Glomerular endothelial cell (primary cell): ENCODE results near the gene METTL16. TPM values are rescaled to one million over a fixed set of nuclear protein-coding genes. Genes with fewer than 3 reads are reported as not detected.

Source experiments
- DNase-seq: peaks from one replicate; pipeline ENCODE4 v3.0.0-alpha.2; 2011; ENCODE audit warnings: low read depth, low spot score; ENCODE audit errors: extremely low read depth
- total RNA-seq: library from RNA; depleted of rRNA; stranded (reverse); fragments of >200 nt; gene quantifications from 2 replicates; pipeline ENCODE4 v1.2.3, GENCODE V29; 2015

The METTL16 gene
- total RNA-seq, 1 donor from 2014 or later, result 20.9 TPM

DNA sequence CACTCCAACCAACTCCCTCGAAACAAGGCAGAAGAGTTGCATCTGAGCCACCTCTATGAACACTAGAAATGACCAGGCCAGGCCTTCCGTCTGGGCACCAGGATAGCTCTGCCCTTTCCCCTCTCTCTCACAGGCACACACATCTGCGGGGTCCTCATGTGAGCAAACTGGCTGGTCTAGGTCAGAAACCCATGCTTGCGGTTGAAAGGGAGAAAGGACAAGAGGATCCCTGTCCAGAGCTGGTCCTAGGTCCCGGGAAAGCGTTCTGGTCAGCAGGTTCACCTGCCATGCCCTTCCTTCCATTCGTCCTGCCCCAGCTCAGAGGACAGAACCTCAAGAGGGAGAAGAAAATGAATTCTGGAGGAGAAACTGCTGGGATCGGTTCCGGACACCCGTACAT, 113.5 kb downstream of the METTL16 start:
- no peak for DNase-seq

DNA sequence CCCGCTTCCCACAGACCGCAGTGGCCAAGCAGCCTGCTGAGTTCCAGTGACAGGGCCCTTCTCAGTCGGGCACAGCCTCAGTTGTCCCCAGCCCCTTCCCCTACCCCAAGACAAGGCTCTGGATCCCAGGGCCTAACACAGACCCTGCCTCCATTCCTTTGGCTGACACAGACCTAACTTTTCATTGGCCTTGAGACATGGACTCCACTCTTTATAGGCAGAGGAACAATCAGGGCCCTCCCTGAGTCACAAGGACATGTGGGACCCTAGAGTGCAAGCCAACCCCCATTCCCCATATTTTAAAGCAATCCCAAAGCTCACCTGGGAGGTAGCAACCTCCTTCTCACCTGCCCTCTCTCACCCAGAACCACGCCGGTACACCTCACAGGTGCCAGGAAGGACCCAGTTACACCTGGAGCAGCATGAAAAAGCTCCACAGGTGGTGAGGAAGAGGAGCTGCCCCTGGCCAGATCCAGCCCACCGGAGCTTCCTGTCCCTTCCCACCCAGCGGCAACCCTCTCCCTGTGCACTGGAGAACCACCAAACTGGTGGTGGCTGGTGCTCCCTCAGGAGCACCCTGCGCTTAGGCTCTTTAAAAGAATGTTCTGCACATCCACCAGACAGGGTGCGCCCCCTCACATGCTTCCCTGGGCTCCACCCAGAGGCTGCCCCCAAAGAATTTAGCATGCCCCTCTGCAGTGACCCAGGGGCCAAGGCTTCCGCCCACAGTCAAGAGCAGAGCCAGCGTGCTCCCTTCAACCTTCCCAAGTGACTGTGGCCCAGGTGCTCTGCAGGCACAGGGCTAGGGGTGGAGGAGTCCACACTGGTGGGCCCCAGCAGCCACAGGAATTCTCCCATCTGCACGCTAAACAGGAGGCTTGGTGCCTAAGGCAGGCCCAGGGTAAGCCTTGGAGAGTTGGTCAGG, 114.2 kb downstream of the METTL16 start:
- DNase-seq, result no peak

DNA sequence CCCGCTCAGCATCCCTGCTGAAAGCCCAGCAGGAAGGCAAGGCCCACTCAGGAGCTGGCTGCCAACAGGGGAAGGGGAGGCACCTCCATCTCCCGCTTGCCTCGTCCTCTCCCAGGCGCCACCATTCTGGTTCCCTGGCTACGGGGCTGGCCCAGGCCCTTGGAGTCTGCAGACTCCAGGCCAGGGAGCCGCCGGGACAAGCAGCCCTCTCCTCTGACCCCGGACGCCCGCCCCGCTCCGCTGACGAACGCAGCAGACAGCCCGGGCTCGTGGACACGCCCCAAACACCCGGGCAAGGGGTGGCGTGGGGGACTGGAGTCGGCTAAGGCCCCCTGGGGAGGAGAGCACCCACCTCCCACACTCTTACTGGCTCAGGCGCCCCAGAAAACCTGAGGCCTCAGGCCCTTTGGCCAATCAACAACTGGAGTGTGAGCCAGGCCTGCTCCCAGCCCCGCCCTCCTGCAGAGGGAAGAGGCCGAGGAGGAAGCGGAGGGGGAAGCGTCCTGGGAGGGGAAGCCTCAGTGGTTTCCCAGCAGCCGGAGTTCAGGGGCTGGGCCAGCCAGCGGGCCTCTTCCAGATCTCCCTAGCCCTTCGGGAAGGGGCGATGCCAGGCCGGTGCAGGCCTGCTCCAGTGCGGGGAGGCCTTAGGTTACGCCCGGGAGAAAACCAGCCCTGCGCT, 115.0 kb downstream of the METTL16 start:
- no peak for DNase-seq

DNA sequence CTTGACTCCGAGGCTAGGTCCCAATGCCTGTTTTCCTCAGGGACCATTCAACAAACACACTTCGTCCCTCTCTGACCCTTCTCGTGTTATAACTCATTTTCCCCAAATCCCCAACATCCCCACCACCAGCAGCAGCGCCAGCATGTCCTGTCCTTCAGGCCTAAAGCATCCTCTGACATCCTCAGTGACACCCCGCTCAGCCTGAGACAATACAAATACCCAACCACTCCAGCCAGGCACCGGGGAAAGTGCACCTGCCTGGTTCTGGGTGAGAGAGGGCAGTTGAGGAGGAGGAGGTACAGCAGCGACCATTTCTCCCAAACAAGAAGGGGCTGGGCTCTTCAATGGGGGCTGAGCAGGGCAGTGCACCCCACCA, 115.5 kb downstream of the METTL16 start:
- no peak for DNase-seq

GRCh38 chr17:2395258-2396181, 116.2 kb downstream of the METTL16 start:
- DNase-seq, result no peak

- no peak for DNase-seq
Observed at GRCh38 chr17:2394775-2395201, 116.9 kb downstream of the METTL16 start.

DNA sequence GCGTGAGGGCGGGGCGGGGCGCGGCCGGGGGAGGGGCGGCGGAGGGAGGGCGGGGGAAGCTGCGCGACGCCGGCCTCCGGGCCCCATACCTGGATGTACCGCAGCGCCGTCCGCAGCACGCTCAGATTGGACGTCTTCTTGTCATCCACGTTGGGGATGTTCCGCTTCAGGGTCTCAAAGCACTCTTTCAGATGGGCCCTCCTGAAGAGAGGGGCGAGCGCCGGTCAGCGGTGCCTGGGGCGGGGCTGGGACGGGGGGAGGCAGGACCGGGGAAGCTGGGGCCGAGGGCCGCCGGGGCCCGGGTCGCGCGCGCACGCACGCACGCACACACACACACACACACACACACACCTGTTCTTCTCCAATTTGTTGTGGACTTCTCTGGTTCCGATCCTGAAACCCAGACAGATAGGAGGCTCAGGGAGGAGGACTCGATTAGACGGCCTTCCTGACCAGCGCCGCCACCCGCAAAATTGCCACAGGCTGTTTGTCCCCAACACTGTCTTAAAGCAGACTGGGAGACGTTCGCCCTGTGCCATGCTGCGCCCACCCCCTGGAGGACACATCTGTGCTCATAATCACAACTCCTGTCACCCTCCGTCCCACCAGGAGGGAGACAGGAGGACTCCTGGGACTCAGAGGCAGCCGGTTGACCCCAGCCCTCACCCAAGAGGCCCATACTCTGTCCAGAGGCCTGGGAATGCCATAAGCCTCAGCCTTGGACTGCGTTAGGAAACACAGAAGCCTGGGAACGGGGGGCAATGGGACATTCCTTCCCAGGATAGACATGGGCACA, 117.5 kb downstream of the METTL16 start:
- no peak for DNase-seq

GRCh38 chr17:2393174-2393953, 118.3 kb downstream of the METTL16 start:
- DNase-seq, result no peak

DNA sequence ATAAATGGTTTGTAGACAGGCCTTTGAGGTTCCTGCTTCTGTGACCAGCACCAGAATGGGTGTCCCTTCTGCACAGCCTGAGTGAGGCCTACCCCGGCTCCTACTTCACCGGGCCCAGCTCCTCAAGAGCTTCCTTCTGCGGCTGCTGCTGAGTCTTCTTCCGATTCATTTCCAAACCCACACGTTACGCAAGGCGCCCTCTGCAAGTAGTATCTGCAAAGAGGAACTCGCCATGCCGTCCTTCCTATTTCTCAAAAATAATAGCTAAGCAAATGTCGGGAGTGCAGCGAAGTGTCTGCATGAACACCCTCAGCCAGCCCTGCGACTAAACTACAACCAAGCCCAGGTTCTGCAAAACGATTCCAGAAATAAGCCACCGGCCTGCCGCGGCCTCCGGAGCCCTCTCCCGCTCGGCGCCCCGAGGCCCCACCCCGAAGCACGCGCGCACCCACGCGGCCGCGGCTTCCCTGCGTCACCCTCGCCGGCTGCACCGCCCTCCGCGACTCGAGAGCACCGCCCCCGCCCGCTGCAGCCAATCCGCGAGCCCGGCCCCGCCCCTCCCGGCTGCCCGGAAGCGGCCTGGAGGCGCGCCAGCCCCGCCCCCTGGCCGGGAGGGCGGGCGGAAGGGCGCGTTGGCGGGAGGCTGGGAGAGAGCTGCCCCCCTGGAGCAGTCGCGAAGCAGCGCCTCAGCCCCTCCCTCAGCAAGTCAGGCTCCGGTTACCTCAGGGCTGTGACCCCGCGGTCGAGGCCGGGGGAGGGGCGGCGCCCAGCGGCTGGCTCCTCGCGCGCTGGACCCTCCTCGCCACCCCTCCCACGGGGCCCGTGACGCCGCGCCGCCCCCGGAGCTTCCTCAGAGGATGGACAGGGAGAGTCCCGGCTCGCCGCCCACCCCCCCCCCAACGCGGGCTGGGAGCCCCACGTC, 119.2 kb downstream of the METTL16 start:
- no peak for DNase-seq

DNA sequence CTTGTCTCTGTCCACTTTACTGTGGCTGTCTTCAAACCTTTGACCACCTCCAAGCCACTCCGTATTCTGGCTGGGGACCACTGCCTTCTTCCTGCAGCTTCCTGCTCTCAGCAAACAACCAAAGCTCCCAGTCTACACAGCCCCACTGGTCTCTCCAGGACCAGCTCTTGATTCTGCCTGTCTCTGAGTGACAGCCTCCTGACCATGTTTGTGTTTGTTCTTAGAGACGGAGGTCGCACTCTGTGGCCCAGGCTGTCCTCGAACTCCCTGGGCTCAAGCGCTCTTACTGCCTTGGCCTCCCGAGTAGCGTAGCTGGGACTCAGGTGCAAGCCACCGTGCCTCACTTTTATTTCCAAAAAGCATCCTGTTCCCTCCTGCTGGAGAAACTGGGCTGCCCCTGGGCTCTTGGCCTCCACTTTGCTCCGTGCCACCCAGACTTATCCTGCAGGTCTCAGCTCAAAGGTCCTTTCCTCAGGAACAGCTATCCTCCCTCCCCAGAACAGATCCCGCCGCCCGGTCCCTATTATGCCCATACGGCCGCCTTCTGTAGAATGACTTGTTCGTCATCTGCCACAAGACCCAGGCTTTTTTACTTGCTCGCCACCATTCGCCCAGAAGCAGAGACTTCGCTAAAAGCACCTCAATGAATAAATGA, 120.0 kb downstream of the METTL16 start:
- DNase-seq, result no peak

DNA sequence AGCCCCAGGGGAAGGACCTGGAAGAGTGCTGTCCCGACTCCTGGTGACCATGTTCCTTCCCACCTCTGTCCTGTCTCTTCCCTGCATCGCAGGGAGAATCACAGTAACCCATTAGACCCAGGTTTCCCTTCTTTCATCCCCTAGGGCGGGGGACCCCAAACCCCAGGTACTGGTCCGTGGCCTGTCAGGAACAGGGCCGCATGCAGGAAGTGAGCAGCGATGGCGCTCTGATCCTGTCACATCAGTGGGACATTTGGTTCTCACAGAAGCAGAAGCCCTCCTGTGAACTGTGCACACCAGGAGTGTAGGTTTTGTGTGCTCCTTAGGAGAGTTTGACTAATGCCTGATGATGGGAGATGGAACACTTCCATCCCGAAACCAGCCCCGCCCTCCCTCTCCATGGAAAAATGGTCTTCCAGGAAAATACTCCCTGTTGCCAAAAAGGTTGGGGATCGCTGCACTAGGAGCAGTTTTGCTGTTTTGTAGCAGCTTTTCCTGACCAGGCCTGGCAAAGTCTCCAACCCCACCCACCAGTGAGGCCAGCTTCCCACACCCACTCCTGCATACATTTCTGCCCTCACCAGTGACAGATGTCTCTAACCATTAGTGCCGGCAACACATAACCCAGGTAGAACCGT, 121.4 kb downstream of the METTL16 start:
- no peak for DNase-seq

DNA sequence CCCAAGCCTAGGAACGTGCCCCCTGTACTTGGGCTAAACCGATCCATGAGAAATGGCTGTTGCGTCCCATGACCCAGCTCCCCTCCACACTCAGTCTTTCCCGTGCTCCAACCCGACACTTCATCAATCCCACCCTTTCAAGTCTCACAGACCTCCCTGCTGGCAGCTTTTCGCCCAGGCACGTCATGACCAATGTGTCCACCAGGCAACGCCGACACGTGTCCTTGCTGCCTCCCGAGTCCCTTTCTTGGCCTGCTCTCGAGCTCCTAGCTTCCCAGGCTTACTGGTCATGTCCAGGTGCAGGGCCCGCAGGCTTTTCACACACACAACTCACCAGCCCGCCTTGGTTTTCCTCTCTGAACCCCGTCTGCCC, 123.0 kb downstream of the METTL16 start:
- DNase-seq, result no peak

DNA sequence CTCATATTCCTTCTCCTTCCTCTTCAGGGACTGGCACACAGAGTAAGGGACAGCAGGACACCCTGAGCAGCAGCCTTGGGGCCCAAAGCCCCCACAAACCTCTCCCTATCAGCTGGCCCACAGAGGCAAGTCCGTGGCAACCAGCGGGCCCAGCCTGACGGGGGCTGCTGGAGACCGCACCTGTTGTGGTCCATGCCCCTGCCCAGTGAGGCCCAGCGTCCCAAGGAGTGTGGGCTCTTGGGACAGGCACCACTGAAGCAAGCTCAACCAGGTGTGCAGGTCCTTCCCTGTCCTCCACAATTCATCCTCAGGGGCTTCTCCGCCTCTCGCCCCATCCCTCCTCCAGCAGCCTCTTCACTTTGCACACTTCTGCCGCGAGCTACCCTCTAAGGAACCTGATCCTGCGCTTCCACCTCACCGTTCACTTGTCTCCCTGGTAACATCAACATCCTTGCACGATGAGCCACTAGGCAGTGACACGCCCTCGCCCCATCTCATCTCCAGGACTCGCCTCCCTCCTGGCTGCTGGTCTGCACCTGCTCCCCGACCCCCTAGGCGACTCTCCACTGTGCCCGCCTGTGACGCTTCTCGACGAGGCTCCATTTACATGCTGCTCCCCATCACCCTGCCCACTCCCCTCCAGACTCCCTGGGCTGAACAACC, 123.5 kb downstream of the METTL16 start:
- no peak for DNase-seq

DNA sequence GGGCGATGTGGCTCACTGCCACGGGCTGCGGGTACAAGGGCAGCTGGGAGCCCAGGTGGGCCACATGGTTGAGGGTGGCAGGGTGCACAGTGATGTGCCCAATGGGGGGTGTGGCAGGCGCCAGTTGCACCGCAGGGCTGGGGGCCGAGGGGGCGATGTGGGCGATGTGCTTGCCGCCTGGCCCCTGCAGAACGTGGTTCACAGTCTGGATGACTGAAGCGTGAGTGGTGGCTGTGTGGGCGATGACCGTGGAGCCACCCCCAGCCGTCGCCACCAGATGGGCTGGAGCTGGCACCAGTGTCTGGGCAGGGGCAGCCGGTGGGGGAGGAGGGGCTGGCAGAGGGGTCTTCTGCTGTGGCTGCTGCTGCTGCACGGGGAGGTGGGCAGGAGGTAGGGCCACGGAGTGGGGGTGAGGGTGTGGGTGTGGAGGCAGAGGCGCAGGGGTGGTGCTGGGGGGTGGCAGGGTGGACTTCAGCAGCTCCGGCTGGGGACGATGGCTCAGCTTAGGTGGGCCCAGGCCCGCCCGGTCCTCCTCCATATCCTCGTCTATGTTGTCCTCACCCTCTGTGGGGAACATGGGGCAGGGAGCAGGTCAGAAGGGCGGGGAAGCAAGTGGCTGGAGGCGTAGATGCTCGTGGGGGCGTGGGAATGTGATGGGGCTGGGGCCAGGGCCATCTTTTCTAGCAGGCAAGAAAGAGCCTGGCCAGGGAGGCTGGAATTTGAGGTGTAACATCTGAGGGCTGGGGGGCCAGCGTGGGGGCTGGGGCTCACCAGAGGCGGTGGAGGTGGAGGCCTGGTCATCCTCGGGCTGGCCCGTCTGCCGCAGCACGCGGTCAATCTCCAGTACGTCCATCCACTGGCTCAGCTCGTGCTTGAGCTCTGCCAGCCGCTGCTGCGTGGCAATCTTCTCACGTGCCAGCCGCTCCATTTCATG, 124.3 kb downstream of the METTL16 start:
- DNase-seq, result no peak

DNA sequence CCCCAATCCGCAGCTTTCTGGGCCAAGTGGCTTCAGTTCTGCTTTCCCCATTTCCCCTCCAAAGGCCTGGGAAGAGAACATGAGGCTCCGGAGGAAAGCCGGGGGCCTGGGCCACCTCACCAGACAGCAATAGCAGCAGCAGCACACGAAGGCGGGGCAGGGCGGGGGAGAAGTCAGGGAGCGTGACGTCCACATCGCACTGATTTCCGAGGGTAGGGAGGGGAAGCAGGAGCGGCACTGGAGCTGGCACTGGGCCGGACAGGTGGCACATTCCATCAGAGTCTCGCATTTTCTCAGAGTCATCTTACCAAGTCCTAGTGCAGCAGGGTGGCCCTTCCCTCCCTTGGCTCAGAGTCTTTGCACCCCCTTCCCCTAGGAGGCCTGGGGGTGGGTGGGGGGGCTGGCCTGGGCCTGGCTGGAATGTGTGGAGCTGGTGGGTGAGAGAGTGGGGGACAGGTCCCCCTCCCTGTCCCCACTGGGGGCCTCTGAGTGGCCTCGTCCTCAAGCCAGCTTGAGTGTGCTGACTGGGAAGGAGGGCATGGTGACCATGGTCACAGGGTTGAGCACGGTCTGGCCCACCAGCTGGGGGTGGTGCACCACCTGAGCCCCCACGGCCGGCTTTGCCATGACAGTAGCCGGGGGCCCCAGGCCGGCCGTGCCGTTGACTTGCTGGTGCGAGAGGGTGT, 125.1 kb downstream of the METTL16 start:
- no peak for DNase-seq
